Esophagus (tissue), 2 donors: Measurements from ENCODE around the gene CHIC2. TPM values are rescaled to one million over a fixed set of nuclear protein-coding genes. Genes with fewer than 3 reads are reported as not detected.
A peak's percentile ranks its signal among the peaks of the same experiment; 100 is the strongest.
"Not testable (repeated sequence)": the region's sequence is repeated elsewhere in the genome, so short reads cannot be mapped to it uniquely, and the experiment has no call there.

Experiments
- H3K27ac ChIP-seq, 2 donors: one replicate each; pipeline ENCODE4 v1.5.1; 2013; ENCODE audit warnings: low read depth in 2 of 2, mild to moderate bottlenecking in 2 of 2, inconsistent platforms in 1 of 2, low read length in 1 of 2, moderate library complexity in 1 of 2
- H3K27me3 ChIP-seq, 2 donors: one replicate each; pipeline ENCODE4 v1.6.1; 2013; ENCODE audit warnings: low read length in 2 of 2, control low read depth in 1 of 2, mild to moderate bottlenecking in 1 of 2; ENCODE audit not compliant: insufficient read depth in 2 of 2, control insufficient read depth in 1 of 2
- H3K36me3 ChIP-seq, 2 donors: one replicate each; pipeline ENCODE4 v1.6.1; 2013; ENCODE audit warnings: low read length in 1 of 2; ENCODE audit not compliant: control insufficient read depth in 2 of 2, insufficient read depth in 2 of 2
- H3K4me1 ChIP-seq, 2 donors: one replicate each; pipeline ENCODE4 v1.6.1; 2013; ENCODE audit warnings: low read length in 1 of 2; ENCODE audit not compliant: control insufficient read depth in 2 of 2, insufficient read depth in 2 of 2
- H3K4me3 ChIP-seq, 2 donors: one replicate each; pipeline ENCODE4 v1.5.1; 2013; ENCODE audit warnings: low read length in 2 of 2, mild to moderate bottlenecking in 2 of 2, low read depth in 1 of 2, moderate library complexity in 1 of 2
- H3K9me3 ChIP-seq, 2 donors: one replicate each; pipeline ENCODE4 v1.6.1; 2013; ENCODE audit warnings: mild to moderate bottlenecking in 2 of 2, low read depth in 1 of 2, low read length in 1 of 2, moderate library complexity in 1 of 2; ENCODE audit not compliant: control insufficient read depth in 2 of 2, insufficient read depth in 1 of 2
- WGBS, 2 donors: extraction: QIAGEN DNeasy Blood & Tissue Kit; methylation state at CpG; one replicate each; pipeline ENCODE4 v1.1.7; 2013; 5-methylcytosine and 5-hydroxymethylcytosine counted together
- polyA plus RNA-seq, 2 donors: library from polyadenylated mRNA; stranded (reverse); fragments of 200-250 nt; gene quantifications; one replicate each; pipeline ENCODE4 v1.2.3, GENCODE V29; 2013
- donor health status: healthy with polysubstance abuse.
- donor health status: Bipolar disorder and iron deficiency.

CHIC2 gene
- polyA plus RNA-seq, 2 donors: 16.5 to 22.1 TPM

- no peaks in the 10 kb centered on the region for H3K36me3 ChIP-seq
- no peaks in the 10 kb centered on the region for H3K9me3 ChIP-seq
- H3K4me3 ChIP-seq: peak overlapping the region; percentile 98
- 1 to 3% methylated on average over 4 of the region's 4 CpGs for WGBS, 2 donors
- H3K4me1 ChIP-seq: peaks cover 0 to 4% of the 10 kb centered on the region in 2 donors
- peak overlapping the region; percentile 90 to 96 for H3K27ac ChIP-seq
- H3K27me3 ChIP-seq: no peaks in the 10 kb centered on the region
These were observed 1.2 kb downstream of the CHIC2 start for GRCh38 chr4:54063229-54063628.

DNA sequence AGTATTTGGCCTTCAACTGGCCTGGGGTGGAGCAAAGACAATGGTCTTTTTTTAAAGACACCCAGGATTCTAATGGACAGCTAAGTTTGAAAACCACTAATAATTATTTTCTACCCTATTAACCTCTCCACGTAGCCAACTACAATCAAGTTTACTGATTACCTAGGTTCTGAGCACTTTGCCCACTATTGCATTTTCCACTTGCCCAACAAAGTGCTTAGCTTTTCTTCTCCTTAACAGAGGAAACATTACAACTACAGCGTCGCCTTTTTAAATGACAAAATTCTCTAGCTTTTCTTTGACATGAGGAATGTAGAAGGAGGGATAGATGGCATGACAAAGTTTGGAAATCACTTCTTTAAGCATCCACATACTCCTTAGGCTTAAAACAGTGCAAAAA, 2.0 kb downstream of the CHIC2 start:
- no peaks in the 10 kb centered on the region for H3K36me3 ChIP-seq
- H3K4me1 ChIP-seq: peaks cover 0 to 4% of the 10 kb centered on the region in 2 donors
- H3K27me3 ChIP-seq: no peaks in the 10 kb centered on the region
- no peak overlapping the region for H3K27ac ChIP-seq
- 60 to 62% methylated on average over 3 of the region's 3 CpGs for WGBS, 2 donors
- H3K4me3 ChIP-seq: peak overlapping the region in 1 of 2 donors; percentile 98
- no peaks in the 10 kb centered on the region for H3K9me3 ChIP-seq

DNA sequence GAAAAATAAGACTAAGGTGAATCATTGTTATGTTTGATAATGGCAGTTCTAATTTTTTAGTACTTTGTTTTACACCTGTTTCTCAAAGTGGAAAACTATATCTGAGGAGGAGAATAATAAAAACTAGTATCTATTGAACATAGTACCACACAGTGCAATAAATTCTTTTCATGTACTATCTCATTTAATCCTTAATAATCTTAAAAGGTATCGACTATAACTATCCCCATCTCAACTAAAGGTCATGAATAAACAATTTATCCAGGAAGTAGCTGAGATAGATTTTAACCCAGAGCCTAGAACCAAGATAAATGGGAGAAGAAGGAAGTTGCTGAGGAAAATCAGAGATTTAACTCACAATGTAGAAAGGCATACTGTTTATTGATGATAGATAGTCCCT, 2.5 kb downstream of the CHIC2 start:
- H3K36me3 ChIP-seq: no peaks in the 10 kb centered on the region
- peak overlapping the region in 1 of 2 donors; percentile 98 for H3K4me3 ChIP-seq
- H3K9me3 ChIP-seq: no peaks in the 10 kb centered on the region
- H3K4me1 ChIP-seq: peaks cover 0 to 4% of the 10 kb centered on the region in 2 donors
- 63 to 75% methylated on average over 1 of the region's 1 CpG for WGBS, 2 donors
- H3K27ac ChIP-seq: no peak overlapping the region
- no peaks in the 10 kb centered on the region for H3K27me3 ChIP-seq

- WGBS, 2 donors: 56 to 61% methylated on average over 3 of the region's 3 CpGs
- peak overlapping the region in 1 of 2 donors; percentile 31 for H3K4me3 ChIP-seq
- no peaks in the 10 kb centered on the region for H3K36me3 ChIP-seq
- no peaks in the 10 kb centered on the region for H3K9me3 ChIP-seq
- peaks cover 0 to 3% of the 10 kb centered on the region in 2 donors for H3K4me1 ChIP-seq
- no peaks in the 10 kb centered on the region for H3K27me3 ChIP-seq
- no peak overlapping the region for H3K27ac ChIP-seq
These were observed 3.3 kb downstream of the CHIC2 start for GRCh38 chr4:54061067-54061466.

DNA sequence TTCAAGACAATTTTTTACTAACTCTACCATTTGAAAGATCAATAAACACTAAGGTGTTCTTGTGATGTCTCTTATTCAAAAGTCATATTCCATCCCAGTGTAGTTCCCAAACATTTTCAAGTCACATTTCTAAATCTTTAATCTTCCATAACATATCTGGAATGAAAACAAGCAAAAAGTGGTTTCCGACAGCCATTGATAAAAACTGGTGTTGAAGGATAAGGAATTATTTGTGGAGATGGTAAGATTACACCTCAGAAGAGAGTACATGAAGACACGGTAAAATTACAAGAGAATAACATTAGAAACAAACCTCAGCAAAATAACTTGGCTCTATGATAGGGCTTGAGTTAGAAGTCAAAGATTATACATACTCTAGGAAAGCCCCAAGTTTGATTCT, 4.3 kb downstream of the CHIC2 start:
- Histone ChIP-seq H3K27me3 (no peaks in the 10 kb centered on the region), H3K9me3 (no peaks in the 10 kb centered on the region), H3K36me3 (no peaks in the 10 kb centered on the region), H3K4me3 (no peak overlapping the region), H3K4me1 (no peaks in the 10 kb centered on the region), H3K27ac (no peak overlapping the region)
- 27 to 52% methylated on average over 2 of the region's 2 CpGs for WGBS, 2 donors

GRCh38 chr4:54058171-54058570, 6.2 kb downstream of the CHIC2 start:
- WGBS, 2 donors: 67 to 78% methylated on average over 3 of the region's 3 CpGs
- peaks cover 0 to 2% of the 10 kb centered on the region in 2 donors for H3K4me1 ChIP-seq
- no peaks in the 10 kb centered on the region for H3K27me3 ChIP-seq

GRCh38 chr4:54056360-54056759, 8.0 kb downstream of the CHIC2 start:
- H3K36me3 ChIP-seq: no peaks in the 10 kb centered on the region
- no peaks in the 10 kb centered on the region for H3K27me3 ChIP-seq
- H3K9me3 ChIP-seq: no peaks in the 10 kb centered on the region
- H3K4me1 ChIP-seq: peaks cover 0 to 2% of the 10 kb centered on the region in 2 donors
- no peak overlapping the region for H3K4me3 ChIP-seq
- no peak overlapping the region for H3K27ac ChIP-seq

More at GRCh38 chr4:54058171-54058570, 6.2 kb downstream of the CHIC2 start:
- H3K27ac ChIP-seq: no peak overlapping the region
- H3K4me3 ChIP-seq: no peak overlapping the region
- H3K9me3 ChIP-seq: no peaks in the 10 kb centered on the region
- no peaks in the 10 kb centered on the region for H3K36me3 ChIP-seq

GRCh38 chr4:54055494-54055893, 8.9 kb downstream of the CHIC2 start:
- Histone ChIP-seq H3K4me3 (no peak overlapping the region), H3K27me3 (no peaks in the 10 kb centered on the region), H3K27ac (no peak overlapping the region), H3K9me3 (no peaks in the 10 kb centered on the region), H3K36me3 (no peaks in the 10 kb centered on the region), H3K4me1 (peaks cover 0 to 2% of the 10 kb centered on the region in 2 donors)
- 84 to 93% methylated on average over 1 of the region's 1 CpG for WGBS, 2 donors

DNA sequence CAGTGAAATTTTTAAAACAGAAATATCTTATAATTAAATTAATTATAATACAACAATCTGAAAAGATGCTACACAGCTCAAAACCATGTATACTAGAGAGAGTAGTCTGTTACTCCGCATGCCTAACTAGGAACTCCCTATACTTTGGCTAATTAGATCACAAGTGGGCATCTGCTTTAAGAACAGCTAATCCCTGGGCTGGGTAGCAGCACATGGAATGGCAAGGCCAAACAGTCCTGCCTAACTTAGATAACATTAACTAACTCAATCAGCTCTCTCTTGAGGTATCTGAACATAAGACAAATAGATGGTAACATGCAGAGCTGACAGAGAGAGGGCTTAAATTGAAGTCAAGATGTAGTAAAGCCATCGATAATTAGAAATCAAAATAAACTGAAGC, 9.9 kb downstream of the CHIC2 start:
- Histone ChIP-seq H3K4me1 (peaks cover 0 to 2% of the 10 kb centered on the region in 2 donors), H3K4me3 (no peak overlapping the region), H3K27ac (no peak overlapping the region), H3K9me3 (no peaks in the 10 kb centered on the region), H3K27me3 (no peaks in the 10 kb centered on the region), H3K36me3 (no peaks in the 10 kb centered on the region)
- WGBS, 2 donors: 96 to 98% methylated on average over 2 of the region's 2 CpGs

GRCh38 chr4:54053322-54053721, 11.1 kb downstream of the CHIC2 start:
- WGBS, 2 donors: 81 to 85% methylated on average over 5 of the region's 5 CpGs
- not testable (repeated sequence) for H3K4me3 ChIP-seq, H3K36me3 ChIP-seq, H3K27ac ChIP-seq, H3K27me3 ChIP-seq, H3K4me1 ChIP-seq, H3K9me3 ChIP-seq
